Endothelial cell of umbilical vein (primary cell): ENCODE results near the gene SPAG9. TPM values are rescaled to one million over a fixed set of nuclear protein-coding genes. Genes with fewer than 3 reads are reported as not detected.
A peak's percentile ranks its signal among the peaks of the same experiment; 100 is the strongest.

ENCODE experiments used
- BruUV-seq: library from RNA; stranded (reverse); fragments of 400-500 nt; replicated peaks from 2 replicates; lab custom pipeline; 2021; lab: Mats Ljungman, UMichigan
- CTCF ChIA-PET: fragments of 300-600, 350-600 bp; sonication (Branson Sonifier 250); formaldehyde crosslinking; loops from one replicate; lab custom pipeline; 2021; ENCODE audit warnings: antibody characterized with exemption, inconsistent platforms; lab: Charles Lee
- POLR2A ChIA-PET: fragments of 300-600, 350-600 bp; sonication (Branson Sonifier 250); formaldehyde crosslinking; loops from one replicate; lab custom pipeline; 2021; ENCODE audit warnings: antibody characterized with exemption, inconsistent platforms; lab: Charles Lee
- DNase-seq: peaks from one replicate; pipeline ENCODE4 v3.0.0-alpha.2; 2011; ENCODE audit warnings: low read depth, low spot score
- FAIRE-seq: peaks from 2 replicates; lab custom pipeline; 2011; peaks lifted over from hg19 to GRCh38; lab: Jason Lieb, UNC
- H2AFZ ChIP-seq: 2 replicates; pipeline ENCODE4 v1.6.0; 2012; ENCODE audit warnings: low read depth, low read length, control low read depth, inconsistent platforms
- H3K27ac ChIP-seq: 2 replicates; pipeline ENCODE4 v1.5.1; 2011; ENCODE audit warnings: low read depth, mild to moderate bottlenecking, control low read depth, low read length, moderate library complexity; ENCODE audit not compliant: insufficient read depth
- H3K27me3 ChIP-seq, 2 experiments: 2 replicates each; pipeline versions ENCODE4 v1.6.0 to v1.6.1; 2011; ENCODE audit warnings: low read length in 2 of 2, mixed read lengths in 1 of 2; ENCODE audit not compliant: control insufficient read depth in 2 of 2, insufficient read depth in 2 of 2
- H3K36me3 ChIP-seq, 2 experiments: 2 replicates in 1 of 2; 3 replicates in 1 of 2; pipeline ENCODE4 v1.5.1; 2011; ENCODE audit warnings: low read length in 2 of 2, mild to moderate bottlenecking in 1 of 2, moderate library complexity in 1 of 2; ENCODE audit not compliant: control insufficient read depth in 2 of 2, insufficient read depth in 2 of 2; ENCODE audit errors: extremely low read depth in 1 of 2
- H3K4me1 ChIP-seq: 3 replicates; pipeline ENCODE4 v1.5.1; 2011; ENCODE audit warnings: mild to moderate bottlenecking, low read length; ENCODE audit not compliant: control insufficient read depth, insufficient read depth; ENCODE audit errors: extremely low read depth
- H3K4me2 ChIP-seq: 2 replicates; pipeline ENCODE4 v1.6.1; 2011; ENCODE audit warnings: low read length, control low read depth, mixed read lengths; ENCODE audit not compliant: insufficient read depth
- H3K4me3 ChIP-seq, 3 experiments: fragments of 200-600 bp in 1 of 3; sonication (generic), shearing (Covaris generic) in 1 of 3; replicated peaks in 1 of 3; 2 replicates each; pipeline ENCODE4 v1.5.1; 2011 to 2016; ENCODE audit warnings: control low read depth in 3 of 3, low read length in 3 of 3, mild to moderate bottlenecking in 2 of 3, inconsistent platforms in 1 of 3, low read depth in 1 of 3, moderate library complexity in 1 of 3; ENCODE audit not compliant: insufficient read depth in 1 of 3
- H3K79me2 ChIP-seq: 2 replicates; pipeline ENCODE4 v1.6.0; 2012; ENCODE audit warnings: low read length, inconsistent platforms; ENCODE audit not compliant: control insufficient read depth, insufficient read depth
- H3K9ac ChIP-seq: replicated peaks from 2 replicates; pipeline ENCODE3; 2011; ENCODE audit warnings: low read length, control low read depth; ENCODE audit not compliant: insufficient read depth; ENCODE audit errors: extremely low read depth
- H3K9me1 ChIP-seq: replicated peaks from 3 replicates; pipeline ENCODE4 v1.6.0; 2011; ENCODE audit warnings: mild to moderate bottlenecking, low read length; ENCODE audit not compliant: control insufficient read depth, insufficient read depth; ENCODE audit errors: extremely low read depth
- H3K9me3 ChIP-seq: replicated peaks from 2 replicates; pipeline ENCODE4 v1.5.1; 2012; ENCODE audit warnings: low read length, inconsistent platforms; ENCODE audit not compliant: control insufficient read depth, insufficient read depth
- H4K20me1 ChIP-seq: replicated peaks from 2 replicates; pipeline ENCODE3; 2011; ENCODE audit warnings: mild to moderate bottlenecking, low read length; ENCODE audit not compliant: control insufficient read depth, insufficient read depth; ENCODE audit errors: extremely low read depth
- CTCF ChIP-seq, 2 donors: IDR thresholded peaks; 1 replicate in 1 of 2; 2 replicates in 1 of 2; pipeline ENCODE4 v1.5.1; 2011; ENCODE audit warnings: low read length in 2 of 2, mild to moderate bottlenecking in 2 of 2, moderate library complexity in 2 of 2, control low read depth in 1 of 2, inconsistent platforms in 1 of 2, low read depth in 1 of 2; ENCODE audit not compliant: insufficient read depth in 1 of 2; ENCODE audit errors: extremely low read depth in 1 of 2
- GATA2 ChIP-seq: IDR thresholded peaks from 2 replicates; pipeline ENCODE4 v1.7.0; 2011; ENCODE audit warnings: low read depth, mild to moderate bottlenecking, moderate library complexity, mixed read lengths, low read length; ENCODE audit not compliant: insufficient read length, insufficient read depth
- MYC ChIP-seq: IDR thresholded peaks from one replicate; pipeline ENCODE4 v1.6.1; 2011; ENCODE audit warnings: mild to moderate bottlenecking, low read depth, low read length
- POLR2AphosphoS5 ChIP-seq: IDR thresholded peaks from 2 replicates; pipeline ENCODE4 v1.6.1; 2012; ENCODE audit warnings: low read depth, mild to moderate bottlenecking, control low read depth, low read length, moderate library complexity; ENCODE audit not compliant: insufficient read depth
- dilution Hi-C: fragments of 300-500 bp; cut with MboI; formaldehyde crosslinking; loops from one replicate; pipeline ENCODE4 v1.15.0; 2019; ENCODE audit warnings: low sequenced_read_pairs; ENCODE audit not compliant: extremely low pct_ligation_motif_present
- intact Hi-C: fragments of 100-400 bp; cut with micrococcal nuclease; formaldehyde crosslinking; loops from one replicate; pipeline ENCODE4 v1.10.0; 2022
- polyA plus RNA-seq, 4 experiments: library from polyadenylated mRNA; depleted of rRNA in 3 of 4; stranded (reverse) in 3 of 4; unstranded in 1 of 4; fragments of >200 nt; gene quantifications; 2 replicates each; pipeline versions ENCODE4 v1.2.1 to v1.2.3, GENCODE V29; 2011 to 2012; ENCODE audit warnings: missing spikeins in 1 of 4
- total RNA-seq: library from RNA; stranded (reverse); gene quantifications from 2 replicates; pipeline ENCODE4 v1.2.3, GENCODE V29; 2021

SPAG9 gene
- total and polyA plus RNA-seq, 2 donors (not counting 3 experiments of a cell fraction or from before 2014, with no cell fraction given) = 16.5 to 75.0 TPM

GRCh38 chr17:51056813-51057510, 63.7 kb downstream of the SPAG9 start:
- CTCF ChIA-PET = interaction anchor here (0.6 to 5.5 kb wide), 33 partner anchors 9 to 204 kb away, joined by 3 to 100 read pairs (median 6); partner anchors contain the start of genes NME1, NME2, SPAG9 and TOB1
- Histone ChIP-seq H3K79me2 (peaks cover 20% of the 10 kb centered on the region), H3K4me1 (peaks cover 16% of the 10 kb centered on the region), H3K9ac (no peak overlapping the region), H3K36me3 (no peaks in the 10 kb centered on the region), H2AFZ (no peak overlapping the region), H3K9me1 (no peaks in the 10 kb centered on the region), H3K4me3 (no peak overlapping the region), H3K27me3 (no peaks in the 10 kb centered on the region), H3K27ac (peak overlapping the region; percentile 2), H3K9me3 (no peaks in the 10 kb centered on the region), H4K20me1 (no peaks in the 10 kb centered on the region), H3K4me2 (no peak overlapping the region)
- FAIRE-seq (peak; percentile 74), DNase-seq (peak; percentile 84)
- peak; percentile 22 for TF ChIP-seq GATA2
- TF ChIP-seq CTCF (IDR thresholded peaks at IDR 0.05; ENCODE audit: extremely low read depth in 1 of 2, insufficient read depth in 1 of 2, low read depth in 1 of 2, low read length in 2 of 2) = peak; percentile 33 to 46
- no peak for TF ChIP-seq MYC
- TF ChIP-seq POLR2AphosphoS5 = no peak
- POLR2A ChIA-PET = no interaction called here
- no TSS peak for BruUV-seq
- dilution Hi-C loops (no loop called here), intact Hi-C loops (loop anchor here (1.0 to 5.0 kb wide), 3 partner anchors 56 to 96 kb away; partner anchors contain the start of gene NME1)
